Testis (tissue), 5 donors: ENCODE measurements around the gene DECR2. TPM values are rescaled to one million over a fixed set of nuclear protein-coding genes. Genes with fewer than 3 reads are reported as not detected.

Experiments
- DNase-seq: peaks from one replicate; pipeline ENCODE4 v3.0.0-alpha.2; 2019
- H3K27ac ChIP-seq, 2 donors: fragments of 200-600 bp; sonication (generic); one replicate each; pipeline ENCODE4 v1.5.1; 2019
- H3K27me3 ChIP-seq: fragments of 200-600 bp; sonication (generic); one replicate; pipeline ENCODE4 v1.5.1; 2019
- H3K36me3 ChIP-seq: fragments of 200-600 bp; sonication (generic); one replicate; pipeline ENCODE4 v1.5.1; 2017; ENCODE audit warnings: low read depth; ENCODE audit errors: missing control alignments
- H3K4me1 ChIP-seq: fragments of 200-600 bp; sonication (generic); one replicate; pipeline ENCODE4 v1.5.1; 2019
- H3K4me3 ChIP-seq, 2 donors: fragments of 200-600 bp; sonication (generic); one replicate each; pipeline ENCODE4 v1.5.1; 2017 to 2019
- H3K9me3 ChIP-seq: fragments of 200-600 bp; sonication (generic); one replicate; pipeline ENCODE4 v1.5.1; 2017
- CTCF ChIP-seq, 3 experiments: fragments of 450-650 bp in 2 of 3; fragments of 200-600 bp in 1 of 3; sonication (generic) in 1 of 3; IDR thresholded peaks; one replicate each; pipeline ENCODE4 v1.5.1; 2016 to 2019; ENCODE audit warnings: antibody characterized with exemption in 3 of 3, mild to moderate bottlenecking in 2 of 3, moderate library complexity in 1 of 3
- POLR2A ChIP-seq: fragments of 450-650 bp; IDR thresholded peaks from one replicate; pipeline ENCODE4 v1.6.1; 2017; ENCODE audit warnings: antibody characterized with exemption, mild to moderate bottlenecking, moderate library complexity
- WGBS, 2 donors: methylation state at CpG; one replicate each; pipeline ENCODE4 v1.1.5; 2018; 5-methylcytosine and 5-hydroxymethylcytosine counted together
- intact Hi-C: fragments of 100-400 bp; cut with DNase I; formaldehyde crosslinking; loops from one replicate; pipeline ENCODE4 v1.15.1; 2023; ENCODE audit warnings: low total_unique reads
- long read RNA-seq, 2 donors: transcript quantifications; one replicate each; lab custom pipeline, GENCODE V29; 2026
- polyA plus RNA-seq: library from polyadenylated mRNA; stranded (reverse); fragments of 350-450 nt; fragmentation: Illumina TruSeq; extraction: RNeasy Lipid Tissue Mini Kit (QIAGEN cat#74804); gene quantifications from one replicate; pipeline ENCODE4 v1.2.3, GENCODE V29; 2014; ENCODE audit warnings: low read depth, low replicate concordance; ENCODE audit not compliant: insufficient read depth
- total RNA-seq, 2 donors: library from RNA; depleted of rRNA; stranded (reverse); fragments of >200 nt; gene quantifications; one replicate each; pipeline ENCODE4 v1.2.3, GENCODE V29; 2016

DECR2 gene
- 10 to 100 TPM; 52.2 to 56.1 TPM for total RNA-seq
- polyA plus RNA-seq = 33.2 TPM
- long read RNA-seq, donor 1, transcript DECR2-201 (9 exons, 1,615 nt) = major isoform, 9 of 10 reads
- long read RNA-seq, donor 1, partial matches to known transcripts = 0 of 10 reads
- long read RNA-seq, donor 1, other reads (novel, unspliced or antisense) = 0 of 10 reads
- long read RNA-seq, donor 2, partial matches to known transcripts = 0 of 4 reads
- long read RNA-seq, donor 2, other reads (novel, unspliced or antisense) = 0 of 4 reads

GRCh38 chr16:401468-402348 is at the start of gene DECR2:
TSS of gene DECR2 (plus strand) at chr16:401885. CDS start at chr16:401964, 79 bp downstream.
- no peaks in the 10 kb centered on the region for H3K9me3 ChIP-seq
- 0% methylated on average over 31 to 86 of the region's 91 CpGs for WGBS, 2 donors
- H3K27ac ChIP-seq = peak within 1 kb of the TSS; percentile 90 to 91
- H3K4me1 ChIP-seq = peaks cover 14% of the 10 kb centered on the region
- no peaks in the 10 kb centered on the region for H3K36me3 ChIP-seq
- H3K4me3 ChIP-seq = peak within 1 kb of the TSS; percentile 84 to 93
- H3K27me3 ChIP-seq = no peaks in the 10 kb centered on the region
- peak; percentile 97 for DNase-seq
- TF ChIP-seq CTCF (IDR thresholded peaks at IDR 0.05) (peak in 2 of 3 experiments; percentile 38 to 40), POLR2A (peak; percentile 81)
- intact Hi-C loops = no loop called here

- Histone ChIP-seq H3K4me1 (no peaks in the 10 kb centered on the region), H3K27me3 (no peaks in the 10 kb centered on the region), H3K36me3 (no peaks in the 10 kb centered on the region), H3K27ac (peak within 1 kb of the TSS; percentile 27 to 59), H3K4me3 (peak within 1 kb of the TSS; percentile 60 to 66), H3K9me3 (no peaks in the 10 kb centered on the region)
- DNase-seq = peak; percentile 100
- intact Hi-C loops = no loop called here
- TF ChIP-seq POLR2A (no peak), CTCF (IDR thresholded peaks at IDR 0.05) (peak; percentile 26 to 62 (median 55))
- 1% methylated on average over 24 to 111 of the region's 113 CpGs for WGBS, 2 donors
Measured at GRCh38 chr16:352547-353403, 48.9 kb upstream of the DECR2 start, which contains the start of gene AXIN1. TSS of gene AXIN1 (minus strand) at chr16:352723. CDS start at chr16:347025, 5,698 bp downstream.

GRCh38 chr16:353404-354290 is 48.0 kb upstream of the DECR2 start:
- Histone ChIP-seq H3K4me3 (peak overlapping the region; percentile 35 to 43), H3K9me3 (no peaks in the 10 kb centered on the region), H3K36me3 (no peaks in the 10 kb centered on the region), H3K27me3 (no peaks in the 10 kb centered on the region), H3K27ac (peak overlapping the region; percentile 27 to 59), H3K4me1 (no peaks in the 10 kb centered on the region)
- intact Hi-C loops = no loop called here
- DNase-seq = no peak
- TF ChIP-seq POLR2A (no peak), CTCF (IDR thresholded peaks at IDR 0.05) (no peak)
- 59% methylated on average over 16 to 24 of the region's 25 CpGs for WGBS, 2 donors

- Histone ChIP-seq H3K36me3 (no peaks in the 10 kb centered on the region), H3K27me3 (no peaks in the 10 kb centered on the region), H3K4me3 (no peak overlapping the region), H3K4me1 (no peaks in the 10 kb centered on the region), H3K9me3 (no peaks in the 10 kb centered on the region), H3K27ac (no peak overlapping the region)
- 80 to 85% methylated on average over 10 to 12 of the region's 12 CpGs for WGBS, 2 donors
- TF ChIP-seq CTCF (IDR thresholded peaks at IDR 0.05) (no peak), POLR2A (no peak)
- no peak for DNase-seq
- intact Hi-C loops = no loop called here
Measured at GRCh38 chr16:354291-354881, 47.3 kb upstream of the DECR2 start.
